Muscle of arm (tissue), 12 donors: ENCODE data around the gene TARDBP. TPM values are rescaled to one million over a fixed set of nuclear protein-coding genes. Genes with fewer than 3 reads are reported as not detected.
A peak's percentile ranks its signal among the peaks of the same experiment; 100 is the strongest.
"Not testable (repeated sequence)": the region's sequence is repeated elsewhere in the genome, so short reads cannot be mapped to it uniquely, and the experiment has no call there.

ENCODE experiments used
- DNase-seq: peaks from one replicate; pipeline ENCODE4 v3.0.0-alpha.2; 2013
- polyA plus RNA-seq, 12 donors: library from polyadenylated mRNA; unstranded; fragments of 120-200 nt; gene quantifications; one replicate each; pipeline ENCODE4 v1.2.1, GENCODE V29; 2013; ENCODE audit not compliant: insufficient read length in 12 of 12

The TARDBP gene
- polyA plus RNA-seq, 12 donors, result 117 to 223 (median 184) TPM; not detected in 1

- DNase-seq, result no peak
Measured at GRCh38 chr1:11058595-11059154, 46.2 kb downstream of the TARDBP start.

DNA sequence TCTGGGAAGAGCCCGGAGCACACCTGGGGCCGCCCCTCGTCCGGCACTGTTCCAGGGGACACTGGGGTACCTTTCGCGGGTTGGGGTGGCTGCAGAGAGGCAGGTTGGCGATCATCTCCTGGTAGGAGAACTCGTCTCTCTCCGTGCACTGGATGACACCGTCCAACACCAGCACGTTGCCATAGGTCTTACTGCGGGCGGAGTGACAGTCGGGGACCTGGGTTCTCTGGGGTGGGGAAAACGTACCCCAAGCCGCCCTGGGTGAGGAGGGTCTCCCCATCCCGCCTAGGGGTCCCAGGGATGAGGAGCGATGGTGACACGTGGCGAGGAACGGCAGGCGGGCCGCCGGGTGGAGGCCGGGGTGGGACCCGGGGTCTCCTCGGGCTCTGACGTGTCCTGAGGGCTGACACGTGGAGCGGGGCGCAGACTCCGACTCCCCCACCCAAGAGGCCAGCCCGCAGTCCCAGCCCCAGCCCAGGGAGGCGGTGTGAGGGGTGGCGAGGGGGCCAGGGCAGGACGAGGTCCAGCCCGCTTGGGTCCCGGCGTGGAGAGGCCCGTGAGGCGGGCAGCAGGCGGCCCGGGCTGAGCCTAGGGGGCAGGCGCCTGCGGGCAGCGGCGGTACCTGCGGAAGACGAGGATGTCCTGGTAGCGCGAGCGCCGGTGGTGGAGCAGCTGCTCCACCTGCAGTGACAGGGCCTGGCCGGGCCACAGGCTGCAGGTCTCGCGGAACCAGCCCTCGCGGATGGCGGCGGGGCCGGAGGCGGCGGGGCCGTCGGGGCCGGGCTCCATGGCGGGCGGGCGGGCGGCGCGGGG is 46.9 kb downstream of the TARDBP start:
- DNase-seq, result no peak

DNA sequence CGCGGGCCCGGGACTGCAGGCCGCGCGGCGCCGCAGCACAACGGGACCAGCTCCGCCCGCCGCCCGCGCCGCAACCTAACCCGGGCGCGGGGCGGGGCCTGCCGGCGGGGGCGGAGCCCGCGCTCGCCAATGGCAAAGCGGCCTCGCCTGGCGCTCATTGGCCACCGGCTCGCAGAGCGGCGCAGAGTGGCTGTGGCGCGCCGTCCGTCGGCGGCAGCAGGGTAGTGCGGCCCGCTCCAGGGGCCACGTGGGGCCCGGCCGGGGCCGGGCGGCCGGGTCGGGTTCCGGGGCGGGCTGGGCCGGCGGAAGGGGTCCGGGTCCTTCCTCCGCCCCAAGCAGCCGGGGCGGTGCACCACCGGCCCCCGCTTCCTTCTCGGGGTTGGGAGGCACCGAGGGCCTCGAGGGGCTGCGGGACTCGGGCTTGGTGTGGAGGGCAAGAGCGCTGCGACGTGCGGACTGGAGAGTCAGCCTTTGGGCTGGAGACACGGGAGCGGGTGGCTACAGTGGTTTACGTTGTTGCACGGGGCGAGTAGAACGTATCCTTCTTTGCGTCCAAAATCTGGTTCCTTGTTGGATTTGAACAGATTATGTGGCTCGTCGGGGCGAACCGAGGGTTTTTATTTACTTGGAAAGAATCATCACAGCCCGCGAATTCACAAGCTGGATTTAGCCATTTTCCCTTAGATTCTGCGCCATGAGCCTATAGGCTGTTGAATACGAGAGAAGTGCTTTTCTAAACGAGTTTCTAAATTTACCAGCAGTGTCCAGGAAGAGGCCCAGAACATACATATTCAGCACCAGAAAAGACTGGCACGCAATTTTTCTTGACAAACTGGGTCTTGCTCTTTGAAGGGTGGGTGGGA is 47.7 kb downstream of the TARDBP start, which contains the start of gene SRM:
SRM (minus strand) TSS at position 51 of the 863 bp plus-strand sequence. CDS start 75 bp downstream, outside the sequence.
- peak; percentile 86 for DNase-seq

- DNase-seq, result no peak
Measured at GRCh38 chr1:11061652-11062365, 49.4 kb downstream of the TARDBP start.

- no peak for DNase-seq
Measured at GRCh38 chr1:11062965-11063401, 50.5 kb downstream of the TARDBP start.

GRCh38 chr1:11063937-11064537 is 51.6 kb downstream of the TARDBP start:
- DNase-seq, result not testable (repeated sequence)

DNA sequence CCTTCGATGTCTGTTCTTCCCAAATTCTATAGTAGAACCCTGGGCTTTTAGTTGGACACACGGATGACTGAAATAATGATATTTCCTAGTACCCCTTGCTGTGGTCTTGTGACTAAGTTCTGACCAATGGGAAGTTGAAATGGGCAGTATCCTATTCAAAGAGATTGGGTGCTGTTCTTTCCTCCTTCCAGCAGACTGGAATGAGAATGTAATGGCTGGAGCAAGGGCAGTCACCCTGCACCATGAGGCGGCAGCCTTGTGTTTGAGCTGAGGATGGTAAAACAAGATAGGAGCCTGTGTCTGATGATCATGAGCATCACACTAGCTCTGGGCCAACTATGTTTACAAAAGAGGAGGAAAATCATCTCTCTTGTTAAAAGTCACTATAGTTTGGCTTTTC is 52.5 kb downstream of the TARDBP start:
- DNase-seq, result no peak

GRCh38 chr1:11065796-11066195 is 53.3 kb downstream of the TARDBP start:
- DNase-seq, result no peak

DNA sequence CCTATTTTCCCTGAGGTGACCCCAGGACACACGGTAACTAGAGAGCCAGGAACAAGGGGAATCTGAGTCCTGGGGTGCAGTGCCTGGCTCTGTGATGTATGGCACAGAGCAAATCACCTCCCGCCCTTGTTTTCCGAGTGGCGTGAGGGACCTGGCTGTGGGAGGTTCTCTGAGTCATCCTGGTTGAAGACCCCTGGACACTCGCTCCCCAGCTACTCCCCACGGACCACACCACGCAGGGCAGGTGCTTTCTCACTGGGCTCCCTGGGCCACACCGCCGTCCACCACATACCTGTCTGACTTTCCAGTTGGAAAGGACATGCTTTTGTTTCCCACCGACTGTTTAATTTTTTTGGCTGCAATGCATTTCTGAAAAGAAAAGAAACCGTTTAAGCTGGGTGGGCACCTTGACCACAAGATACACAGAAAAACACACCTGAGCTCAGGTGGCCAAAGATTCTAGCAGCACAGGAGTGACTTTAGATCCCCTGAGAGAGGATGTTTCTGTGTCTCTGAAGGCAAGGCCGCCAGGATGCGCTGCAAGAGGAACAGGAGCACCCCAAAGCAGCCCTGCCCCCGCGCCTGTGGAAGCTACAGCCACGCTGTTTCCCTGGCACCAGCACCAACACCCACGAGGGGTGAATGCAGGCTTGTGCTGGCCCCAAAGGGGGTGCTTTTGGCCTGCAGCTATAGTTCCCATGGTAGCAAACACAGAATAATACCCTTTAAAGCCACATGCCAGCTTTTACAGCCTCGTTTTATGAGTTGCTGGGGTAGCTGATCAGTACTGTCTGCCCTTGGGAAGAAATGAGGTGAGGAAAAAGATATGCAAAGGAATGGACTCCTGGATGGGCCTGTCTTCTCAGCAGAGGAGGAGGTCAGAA is 55.5 kb downstream of the TARDBP start:
- DNase-seq, result no peak

- no peak for DNase-seq
Measured at GRCh38 chr1:11068600-11069473, 56.4 kb downstream of the TARDBP start.

DNA sequence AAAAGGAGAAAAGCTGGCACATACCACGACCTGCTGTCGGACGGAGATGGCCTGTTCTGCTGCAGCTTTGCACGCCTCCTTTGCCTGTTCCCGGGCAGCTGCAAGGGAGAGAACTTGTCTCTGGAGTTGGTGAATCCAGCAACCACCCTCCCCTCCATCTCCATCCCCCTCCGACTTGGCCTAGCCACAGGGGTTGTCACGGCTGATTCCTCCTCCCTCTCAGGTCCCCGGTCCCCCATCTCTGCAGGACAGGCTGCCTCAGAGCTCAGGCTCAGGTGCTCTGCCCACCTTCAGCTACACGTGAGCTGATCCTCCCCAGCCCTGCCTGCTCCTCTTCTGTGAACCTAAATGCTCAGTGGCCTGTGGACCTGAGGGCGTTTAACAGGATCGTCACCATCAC is 58.4 kb downstream of the TARDBP start:
- no peak for DNase-seq

DNA sequence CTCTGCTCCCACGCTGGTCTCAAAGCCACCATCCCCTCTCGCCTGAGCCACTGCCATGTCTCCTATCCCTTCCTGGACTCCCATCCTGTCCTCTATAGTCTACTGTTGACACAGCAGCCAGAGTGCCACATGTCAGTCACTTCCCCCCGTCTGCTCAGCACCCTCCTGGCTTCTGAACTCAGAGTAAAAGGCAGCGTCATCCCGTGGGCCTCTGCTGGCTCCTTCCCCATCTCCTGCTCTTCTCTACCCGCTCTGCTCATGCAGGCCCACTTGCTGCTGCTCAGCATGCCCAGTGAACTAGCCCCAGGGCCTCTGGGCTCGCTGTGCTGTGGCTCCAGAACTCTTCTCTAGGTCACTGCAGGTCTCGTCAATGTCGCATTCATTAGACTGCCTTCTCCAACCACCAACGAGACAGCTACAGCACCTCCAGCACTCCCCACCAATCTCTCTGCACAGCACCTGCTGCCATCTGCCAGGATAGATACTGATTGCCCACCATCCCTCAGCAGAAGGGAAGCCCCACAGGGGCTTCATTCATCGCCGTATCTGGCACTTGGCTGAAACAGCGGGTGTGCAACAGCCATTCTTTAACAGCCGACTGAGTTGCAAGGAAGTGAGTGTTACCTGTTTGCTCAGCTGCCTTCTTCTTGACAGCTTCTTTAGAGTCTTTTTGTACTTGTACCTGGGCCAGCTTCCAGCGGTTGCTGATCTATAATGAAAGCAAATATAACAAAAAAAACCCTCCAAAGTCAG is 59.2 kb downstream of the TARDBP start:
- DNase-seq, result no peak

DNA sequence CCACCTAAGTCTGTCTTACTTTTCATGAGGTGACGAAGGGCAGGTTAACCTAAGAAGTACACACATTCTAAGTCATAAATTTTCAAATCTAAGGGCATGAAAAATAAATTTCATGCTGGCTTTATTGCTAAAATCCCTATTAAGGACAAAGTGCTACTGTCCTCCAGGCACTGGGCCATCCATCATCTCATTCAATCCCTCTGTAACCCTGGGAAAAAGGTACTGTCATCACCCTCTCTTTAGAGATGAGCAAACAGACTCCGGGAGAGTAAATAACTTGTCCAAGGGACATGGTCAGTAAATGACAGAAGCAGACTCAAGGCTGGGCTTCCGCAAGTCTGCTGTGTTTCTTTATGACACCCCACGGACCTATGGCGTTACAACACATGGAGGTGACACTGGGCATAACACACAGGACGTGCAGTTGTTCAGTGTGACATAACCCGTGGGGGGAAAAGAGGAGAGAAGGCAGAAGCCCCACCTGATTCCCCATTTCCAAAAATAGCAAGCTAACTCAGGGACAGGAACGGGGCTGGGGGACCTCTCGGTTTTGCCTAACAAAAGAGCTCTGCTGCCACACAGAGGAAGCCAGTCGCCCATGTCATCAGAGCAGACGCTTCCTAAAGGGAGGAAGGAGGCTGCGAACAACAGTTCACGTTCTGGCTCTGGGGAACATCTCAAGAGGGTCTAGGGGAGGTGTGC is 59.9 kb downstream of the TARDBP start:
- no peak for DNase-seq

GRCh38 chr1:11073398-11073797 is 60.9 kb downstream of the TARDBP start:
- DNase-seq, result not testable (repeated sequence)
